Duodenal mucosa (tissue), 2 donors: ENCODE measurements around the gene PKP4.

Experiments
- H3K27ac ChIP-seq: one replicate; pipeline ENCODE4 v1.7.0; 2013; ENCODE audit warnings: low read depth, low read length
- H3K27me3 ChIP-seq, 2 donors: one replicate each; pipeline ENCODE4 v1.7.0; 2013; ENCODE audit warnings: low read length in 2 of 2, control low read depth in 1 of 2; ENCODE audit not compliant: insufficient read depth in 2 of 2, control insufficient read depth in 1 of 2
- H3K36me3 ChIP-seq, 2 donors: one replicate each; pipeline ENCODE4 v1.7.0; 2013; ENCODE audit warnings: low read length in 2 of 2, control low read depth in 1 of 2; ENCODE audit not compliant: insufficient read depth in 2 of 2, control insufficient read depth in 1 of 2
- H3K4me1 ChIP-seq, 2 donors: one replicate each; pipeline ENCODE4 v1.7.0; 2013; ENCODE audit warnings: low read length in 2 of 2, control low read depth in 1 of 2; ENCODE audit not compliant: insufficient read depth in 2 of 2, control insufficient read depth in 1 of 2
- H3K4me3 ChIP-seq, 2 donors: one replicate each; pipeline ENCODE4 v1.7.0; 2013; ENCODE audit warnings: low read length in 2 of 2, low read depth in 1 of 2
- H3K9ac ChIP-seq, 2 donors: one replicate each; pipeline ENCODE4 v1.7.0; 2013; ENCODE audit warnings: low read length in 2 of 2, low read depth in 1 of 2
- H3K9me3 ChIP-seq, 2 donors: one replicate each; pipeline ENCODE4 v1.7.0; 2013; ENCODE audit warnings: low read length in 2 of 2, control low read depth in 1 of 2; ENCODE audit not compliant: control insufficient read depth in 1 of 2

PKP4 gene

GRCh38 chr2:158580760-158581159, 124.0 kb downstream of the PKP4 start:
- no peak overlapping the region for H3K27ac ChIP-seq
- H3K27me3 ChIP-seq: no peaks in the 10 kb centered on the region
- H3K36me3 ChIP-seq: peaks cover 0 to 2% of the 10 kb centered on the region in 2 donors
- H3K9me3 ChIP-seq: no peaks in the 10 kb centered on the region
- H3K9ac ChIP-seq: no peak overlapping the region
- H3K4me3 ChIP-seq: no peak overlapping the region
- no peaks in the 10 kb centered on the region for H3K4me1 ChIP-seq

GRCh38 chr2:158582670-158583069, 125.9 kb downstream of the PKP4 start:
- Histone ChIP-seq H3K27ac (no peak overlapping the region), H3K27me3 (no peaks in the 10 kb centered on the region), H3K9me3 (no peaks in the 10 kb centered on the region), H3K4me1 (no peaks in the 10 kb centered on the region), H3K9ac (no peak overlapping the region), H3K36me3 (peaks cover 0 to 2% of the 10 kb centered on the region in 2 donors), H3K4me3 (no peak overlapping the region)

- no peak overlapping the region for H3K9ac ChIP-seq
- H3K4me3 ChIP-seq: no peak overlapping the region
- no peaks in the 10 kb centered on the region for H3K4me1 ChIP-seq
- H3K27ac ChIP-seq: no peak overlapping the region
- H3K27me3 ChIP-seq: no peaks in the 10 kb centered on the region
- peaks cover 0 to 2% of the 10 kb centered on the region in 2 donors for H3K36me3 ChIP-seq
- no peaks in the 10 kb centered on the region for H3K9me3 ChIP-seq
Observed at GRCh38 chr2:158583923-158584322, 127.2 kb downstream of the PKP4 start.

GRCh38 chr2:158586491-158586890, 129.7 kb downstream of the PKP4 start:
- no peak overlapping the region for H3K9ac ChIP-seq
- no peaks in the 10 kb centered on the region for H3K4me1 ChIP-seq
- H3K9me3 ChIP-seq: no peaks in the 10 kb centered on the region
- no peaks in the 10 kb centered on the region for H3K27me3 ChIP-seq
- no peak overlapping the region for H3K4me3 ChIP-seq
- H3K36me3 ChIP-seq: peaks cover 0 to 2% of the 10 kb centered on the region in 2 donors
- H3K27ac ChIP-seq: no peak overlapping the region

GRCh38 chr2:158589303-158589702, 132.6 kb downstream of the PKP4 start:
- Histone ChIP-seq H3K27ac (no peak overlapping the region), H3K9me3 (no peaks in the 10 kb centered on the region), H3K36me3 (no peaks in the 10 kb centered on the region), H3K9ac (no peak overlapping the region), H3K27me3 (no peaks in the 10 kb centered on the region), H3K4me1 (no peaks in the 10 kb centered on the region), H3K4me3 (no peak overlapping the region)

GRCh38 chr2:158598862-158599517, 142.2 kb downstream of the PKP4 start:
- Histone ChIP-seq H3K9ac (no peak overlapping the region), H3K27ac (no peak overlapping the region), H3K4me3 (no peak overlapping the region), H3K36me3 (no peaks in the 10 kb centered on the region), H3K27me3 (no peaks in the 10 kb centered on the region), H3K4me1 (peaks cover 0 to 18% of the 10 kb centered on the region in 2 donors), H3K9me3 (no peaks in the 10 kb centered on the region)

- H3K9ac ChIP-seq: no peak overlapping the region
- H3K4me3 ChIP-seq: no peak overlapping the region
- H3K36me3 ChIP-seq: no peaks in the 10 kb centered on the region
- H3K27ac ChIP-seq: no peak overlapping the region
- H3K4me1 ChIP-seq: peaks cover 0 to 18% of the 10 kb centered on the region in 2 donors
- no peaks in the 10 kb centered on the region for H3K27me3 ChIP-seq
- no peaks in the 10 kb centered on the region for H3K9me3 ChIP-seq
Observed at GRCh38 chr2:158599609-158600008, 142.9 kb downstream of the PKP4 start.

- H3K27ac ChIP-seq: no peak overlapping the region
Observed at GRCh38 chr2:158600155-158600802, 143.5 kb downstream of the PKP4 start.

GRCh38 chr2:158602027-158602426, 145.3 kb downstream of the PKP4 start:
- Histone ChIP-seq H3K27me3 (no peaks in the 10 kb centered on the region), H3K27ac (no peak overlapping the region), H3K4me1 (peaks cover 0 to 18% of the 10 kb centered on the region in 2 donors), H3K9ac (no peak overlapping the region), H3K9me3 (no peaks in the 10 kb centered on the region), H3K36me3 (no peaks in the 10 kb centered on the region), H3K4me3 (no peak overlapping the region)

More at GRCh38 chr2:158600155-158600802, 143.5 kb downstream of the PKP4 start:
- no peaks in the 10 kb centered on the region for H3K27me3 ChIP-seq
- H3K4me1 ChIP-seq: peaks cover 0 to 18% of the 10 kb centered on the region in 2 donors
- H3K9ac ChIP-seq: no peak overlapping the region
- no peak overlapping the region for H3K4me3 ChIP-seq
- no peaks in the 10 kb centered on the region for H3K36me3 ChIP-seq
- no peaks in the 10 kb centered on the region for H3K9me3 ChIP-seq

GRCh38 chr2:158603205-158603604, 146.5 kb downstream of the PKP4 start:
- Histone ChIP-seq H3K27ac (no peak overlapping the region), H3K4me3 (no peak overlapping the region)

More at GRCh38 chr2:158603205-158603604, 146.5 kb downstream of the PKP4 start:
- H3K36me3 ChIP-seq: no peaks in the 10 kb centered on the region
- H3K9ac ChIP-seq: no peak overlapping the region
- no peaks in the 10 kb centered on the region for H3K27me3 ChIP-seq
- H3K9me3 ChIP-seq: no peaks in the 10 kb centered on the region
- H3K4me1 ChIP-seq: peaks cover 0 to 18% of the 10 kb centered on the region in 2 donors
